DOHH2 (cell line): ENCODE measurements around the gene ADGRA1.

Source experiments
- CTCF ChIP-seq: fragments of 200-600 bp; sonication (generic); IDR thresholded peaks from one replicate; pipeline ENCODE4 v1.5.1; 2014; ENCODE audit warnings: antibody characterized with exemption, mild to moderate bottlenecking, low read depth, low read length; ENCODE audit not compliant: poor library complexity, severe bottlenecking
- EZH2phosphoT487 ChIP-seq: fragments of 200-600 bp; sonication (generic); IDR thresholded peaks from 2 replicates; pipeline ENCODE4 v1.6.1; 2017; ENCODE audit warnings: borderline replicate concordance, mild to moderate bottlenecking, antibody characterized with exemption, low read length, moderate library complexity, mixed read lengths

DNA sequence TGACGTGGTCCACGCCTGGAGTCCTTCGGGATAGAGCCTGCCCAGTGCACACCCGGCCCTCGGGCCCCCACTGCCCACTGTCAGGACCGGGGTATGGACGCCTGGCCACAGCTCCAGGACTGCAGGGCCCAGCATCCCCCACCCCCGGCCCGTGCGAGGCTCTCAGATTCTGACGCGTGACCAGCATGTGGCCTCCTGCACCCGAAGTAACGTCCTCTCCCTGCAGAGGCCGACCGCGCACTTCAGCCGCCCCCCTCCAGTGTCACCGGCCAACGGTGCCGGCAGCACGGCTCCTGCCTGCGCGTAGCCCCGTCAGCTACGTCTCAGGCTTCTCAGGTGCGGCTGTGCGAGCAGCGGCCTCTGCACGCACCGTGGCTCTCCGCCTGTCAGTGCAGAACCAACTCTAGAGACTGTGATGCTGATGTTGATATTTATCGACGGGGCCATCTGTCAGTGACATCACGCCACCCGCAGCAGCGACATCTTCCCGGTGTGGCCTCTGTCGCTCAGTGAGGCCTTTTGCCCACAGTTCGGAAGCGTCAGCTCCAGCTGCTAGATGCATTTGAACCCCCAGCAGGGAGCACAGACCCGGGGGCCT lies 40.1 kb upstream of the ADGRA1 start:
- TF ChIP-seq CTCF (no peak), EZH2phosphoT487 (no peak)
